ENCODE measurements around the gene TMPRSS4.

The TMPRSS4 gene

DNA sequence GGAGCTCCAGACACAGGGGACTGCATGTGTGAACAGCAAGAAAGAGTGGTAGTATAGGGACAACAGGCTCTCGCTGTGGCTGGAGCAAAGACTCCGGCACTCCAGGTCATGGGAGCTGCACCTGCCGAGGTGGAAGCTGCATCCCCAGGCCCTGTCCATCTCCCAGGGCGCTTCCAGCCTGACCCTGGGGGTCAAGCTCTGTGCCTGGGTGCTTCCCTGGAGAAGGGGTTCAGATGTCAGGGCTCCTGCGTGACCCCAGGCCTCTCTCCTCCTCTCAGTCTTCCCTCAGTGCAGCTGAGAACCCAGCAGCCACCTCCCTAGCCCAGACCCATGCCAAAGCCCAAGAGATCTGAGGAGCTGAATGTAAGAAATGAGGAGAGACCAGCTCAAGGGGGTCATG is 3.4 kb downstream of the TMPRSS4 start:
- DNase-seq = no peak

DNA sequence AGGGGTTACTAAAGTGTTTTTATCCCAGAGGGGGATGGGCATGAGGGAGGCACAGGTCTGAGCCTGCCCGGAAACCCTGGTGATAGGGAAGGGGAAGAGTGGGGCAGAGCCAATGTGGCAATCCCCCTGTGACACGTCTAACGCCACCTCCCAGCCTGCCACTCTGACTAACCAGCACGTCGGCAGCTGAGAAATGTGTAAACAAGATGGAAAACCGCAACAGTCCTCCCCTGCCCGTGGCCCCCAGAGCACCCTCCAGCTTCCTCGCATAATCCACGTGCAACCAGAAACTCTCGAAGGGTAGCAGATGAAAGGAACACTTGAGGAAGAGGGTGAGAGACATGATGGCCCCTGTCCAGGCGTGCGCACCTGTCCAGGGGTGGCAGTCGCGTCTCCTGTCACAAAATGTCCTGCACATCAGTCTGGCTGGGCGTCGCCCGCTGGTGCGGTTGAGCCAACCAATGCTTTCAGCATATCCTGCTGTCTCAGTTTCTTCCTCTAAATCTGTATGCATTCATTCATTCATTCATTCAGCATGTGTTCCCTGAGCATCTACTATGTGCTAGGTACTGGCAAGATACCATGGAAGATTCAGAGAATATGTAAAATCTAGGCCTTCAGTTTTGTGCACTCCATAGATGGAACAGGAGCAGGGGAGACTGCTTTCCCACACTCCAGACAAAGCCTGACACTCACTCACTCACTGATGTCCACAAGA is 4.5 kb downstream of the TMPRSS4 start:
- no peak for DNase-seq

DNA sequence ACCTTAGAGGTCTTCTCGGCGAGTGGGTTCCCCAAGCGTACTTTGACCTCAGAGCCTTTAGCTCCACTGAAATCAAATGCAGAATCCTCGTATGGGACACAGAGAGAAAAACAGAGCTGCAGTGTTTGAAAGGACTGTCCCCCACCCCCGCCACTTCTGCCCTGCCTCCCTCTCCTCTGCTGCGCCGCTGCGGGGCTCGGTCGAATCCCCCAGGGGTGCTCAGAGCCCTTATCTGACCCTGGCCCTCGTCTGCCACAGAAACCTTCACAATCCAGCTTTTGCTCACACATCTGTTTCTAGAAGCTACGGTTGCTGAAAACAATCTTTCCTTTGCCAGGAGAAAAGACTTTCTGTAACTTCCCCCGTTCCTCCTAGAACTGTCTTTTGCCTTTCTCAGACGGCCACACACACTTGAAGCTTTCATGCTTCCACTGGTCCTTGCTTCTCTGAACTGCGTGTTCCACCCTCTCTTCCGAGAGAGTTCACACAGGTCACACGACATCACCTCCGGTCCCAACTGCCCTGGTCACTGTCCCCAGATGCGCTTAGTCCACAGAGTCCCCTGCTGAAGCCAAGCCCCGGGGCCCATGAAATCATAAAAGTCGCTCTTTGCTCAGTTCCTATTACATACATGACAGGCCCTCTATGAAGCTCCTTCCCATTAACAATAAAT is 6.1 kb downstream of the TMPRSS4 start:
- DNase-seq = no peak

DNA sequence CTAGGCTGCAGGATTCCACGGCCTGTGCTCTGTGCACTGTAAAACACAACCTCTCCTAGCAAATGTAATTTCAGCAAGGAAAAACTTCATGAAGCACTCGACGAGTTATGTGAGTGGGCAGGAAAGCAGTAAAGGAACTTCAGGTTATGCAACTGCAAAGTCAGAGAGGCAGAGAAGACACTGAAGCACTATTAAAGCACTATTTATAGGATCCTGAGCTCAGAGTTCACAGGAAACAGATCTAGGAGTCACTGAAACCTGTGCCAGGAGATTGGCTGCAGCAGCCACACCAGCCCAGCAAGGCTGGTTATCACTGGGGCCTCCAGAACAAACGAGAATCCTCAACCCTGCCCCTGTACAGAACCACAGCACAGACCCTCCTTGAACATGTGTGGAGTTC is 7.4 kb downstream of the TMPRSS4 start:
- no peak for DNase-seq

DNA sequence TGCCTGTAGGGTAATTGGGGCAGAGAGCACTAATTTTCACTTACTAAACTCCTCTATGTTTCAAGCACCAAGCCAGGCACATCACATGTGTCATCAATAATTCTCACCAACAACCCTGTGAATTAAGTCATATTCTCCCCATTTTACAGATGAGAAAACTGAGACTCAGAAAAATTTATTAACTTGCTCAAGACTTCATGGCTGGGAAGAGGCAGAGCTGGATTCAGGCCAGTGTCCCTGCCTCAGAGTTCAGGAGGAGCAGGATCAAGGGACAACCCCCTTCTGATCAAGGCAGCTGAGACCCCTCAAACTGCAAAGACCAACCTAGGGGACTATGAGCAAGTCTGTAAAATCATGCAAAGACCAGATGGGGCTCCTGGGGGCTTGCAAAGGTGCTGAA is 7.8 kb downstream of the TMPRSS4 start:
- no peak for DNase-seq

DNA sequence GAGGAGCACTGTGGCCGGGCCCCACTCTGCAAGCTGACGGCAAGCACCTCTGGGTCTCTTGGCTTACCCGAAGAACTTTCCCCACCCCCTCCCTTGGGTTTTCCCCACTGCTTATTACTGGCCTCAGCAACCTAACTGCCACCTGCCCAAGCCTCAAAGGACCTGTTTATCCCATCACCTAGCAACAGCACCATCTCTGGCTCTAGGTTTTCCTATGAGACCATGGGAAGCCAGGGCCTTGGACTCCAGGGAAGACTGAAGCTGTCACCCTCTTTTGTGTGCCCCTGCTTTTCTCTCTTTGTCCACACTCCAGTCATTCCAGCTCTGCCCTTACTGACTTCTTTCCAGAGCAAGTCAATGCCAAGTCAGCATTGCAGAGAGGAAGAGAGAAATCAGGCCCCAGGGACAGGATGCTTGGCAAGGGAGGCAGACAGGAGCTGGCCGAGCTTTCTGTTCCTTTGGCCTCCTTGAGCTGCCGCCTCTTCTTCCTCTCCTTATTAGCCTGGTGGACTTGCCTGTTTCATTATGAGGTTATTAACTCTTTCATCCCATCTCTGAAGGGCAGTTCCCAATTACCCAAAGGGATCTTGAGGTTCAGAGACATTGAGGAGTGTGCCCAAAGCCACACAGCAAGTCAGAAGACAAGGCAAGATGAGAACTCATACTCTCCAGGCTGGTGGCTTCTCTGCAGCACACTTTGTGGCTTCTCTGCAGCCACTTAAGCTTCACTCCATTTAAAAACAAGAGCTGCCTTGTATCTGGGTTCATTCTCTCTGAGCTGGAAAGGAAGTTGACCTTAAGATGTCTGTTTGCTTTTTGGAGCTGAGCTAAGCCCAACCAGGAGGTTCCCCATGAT is 10.3 kb downstream of the TMPRSS4 start, which contains the start of gene SMIM35:
TSS of gene SMIM35 (minus strand) at position 51 of the 856 bp plus-strand sequence. CDS start 206 bp downstream, outside the sequence.
- no peak for DNase-seq

DNA sequence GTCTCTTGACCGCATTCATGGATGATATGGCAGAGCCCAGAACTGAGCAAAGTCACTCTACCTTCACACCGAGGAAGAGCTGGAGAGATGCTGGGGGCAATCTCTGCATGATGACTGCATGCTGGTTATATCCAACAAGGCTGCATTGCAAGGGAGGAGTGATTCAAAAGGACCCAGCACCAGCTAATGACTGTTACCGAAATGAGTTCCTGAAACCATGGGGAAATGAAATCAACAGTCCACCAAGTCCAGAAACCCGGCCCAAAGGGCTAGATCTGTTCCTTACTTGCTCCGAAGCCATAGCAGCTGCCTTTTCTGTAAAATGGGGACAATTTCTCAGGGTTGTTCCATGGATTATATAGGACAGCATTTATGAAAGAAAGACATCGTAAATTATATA is 11.1 kb downstream of the TMPRSS4 start:
- no peak for DNase-seq

DNA sequence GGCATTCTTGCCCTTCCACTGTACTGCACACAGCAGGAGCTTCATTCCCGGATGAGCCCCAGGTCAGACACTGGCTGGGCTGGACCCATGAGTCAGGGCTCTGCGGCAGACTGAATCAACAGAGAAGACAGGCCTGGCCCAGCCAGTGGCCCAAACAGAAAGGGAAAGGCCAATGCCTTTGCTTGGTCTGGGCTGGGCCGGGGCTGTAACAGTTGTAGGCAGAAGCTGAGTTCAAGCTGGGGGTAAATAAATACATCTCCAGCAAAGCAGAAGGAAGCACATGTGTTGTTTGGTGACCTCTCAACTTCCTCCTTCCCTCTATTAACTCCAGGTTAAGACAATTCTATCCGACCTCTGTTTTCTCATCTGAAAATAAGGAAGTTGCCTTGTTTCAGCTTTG is 11.7 kb downstream of the TMPRSS4 start:
- DNase-seq = no peak

DNA sequence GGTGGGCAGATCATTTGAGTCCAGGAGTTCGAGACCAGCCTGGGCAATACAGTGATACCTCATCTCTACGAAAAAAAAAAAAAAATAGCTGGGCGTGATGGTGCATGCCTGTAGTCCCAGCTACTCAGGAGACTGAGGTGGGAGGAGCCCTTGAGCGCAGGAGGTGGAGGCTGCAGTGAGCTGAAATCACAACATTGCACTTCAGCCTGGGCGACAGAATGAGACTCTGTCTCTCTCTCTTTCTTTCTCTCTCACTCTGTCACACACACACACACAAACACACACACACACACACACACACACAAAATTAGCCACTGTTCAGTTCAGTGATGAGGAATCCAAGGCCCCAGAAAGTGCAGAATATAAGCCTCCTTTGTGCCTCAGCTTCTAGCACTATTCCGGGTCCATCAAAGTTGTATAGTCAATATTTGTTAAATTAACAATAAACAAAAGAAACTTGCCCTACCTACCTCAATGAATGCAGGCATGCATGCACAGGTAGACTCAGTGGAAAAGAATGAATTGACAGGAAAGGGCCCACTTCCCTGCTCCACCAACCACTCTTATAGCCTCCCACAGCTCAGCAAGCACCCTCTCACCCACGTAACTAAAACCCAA is 13.8 kb downstream of the TMPRSS4 start:
- no peak for DNase-seq

DNA sequence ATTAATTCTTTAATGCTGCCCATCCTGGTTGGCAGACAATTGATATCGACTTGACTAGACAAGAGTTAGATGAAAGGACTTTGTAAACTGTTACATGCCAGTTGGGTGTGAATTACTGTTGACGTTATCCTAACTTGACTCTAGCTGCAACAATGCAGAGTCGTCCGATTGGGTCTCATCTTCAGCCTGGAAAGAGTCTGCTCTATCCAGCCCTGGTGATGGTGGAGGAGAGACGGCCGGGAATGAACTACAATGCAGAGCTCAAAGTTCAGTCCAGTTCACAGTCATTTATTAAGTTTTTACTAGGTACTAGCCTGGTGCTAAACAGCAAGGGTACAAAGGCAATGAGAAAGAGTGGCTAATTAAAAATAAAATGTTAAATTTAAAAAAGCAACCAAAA is 14.8 kb downstream of the TMPRSS4 start:
- DNase-seq = no peak

DNA sequence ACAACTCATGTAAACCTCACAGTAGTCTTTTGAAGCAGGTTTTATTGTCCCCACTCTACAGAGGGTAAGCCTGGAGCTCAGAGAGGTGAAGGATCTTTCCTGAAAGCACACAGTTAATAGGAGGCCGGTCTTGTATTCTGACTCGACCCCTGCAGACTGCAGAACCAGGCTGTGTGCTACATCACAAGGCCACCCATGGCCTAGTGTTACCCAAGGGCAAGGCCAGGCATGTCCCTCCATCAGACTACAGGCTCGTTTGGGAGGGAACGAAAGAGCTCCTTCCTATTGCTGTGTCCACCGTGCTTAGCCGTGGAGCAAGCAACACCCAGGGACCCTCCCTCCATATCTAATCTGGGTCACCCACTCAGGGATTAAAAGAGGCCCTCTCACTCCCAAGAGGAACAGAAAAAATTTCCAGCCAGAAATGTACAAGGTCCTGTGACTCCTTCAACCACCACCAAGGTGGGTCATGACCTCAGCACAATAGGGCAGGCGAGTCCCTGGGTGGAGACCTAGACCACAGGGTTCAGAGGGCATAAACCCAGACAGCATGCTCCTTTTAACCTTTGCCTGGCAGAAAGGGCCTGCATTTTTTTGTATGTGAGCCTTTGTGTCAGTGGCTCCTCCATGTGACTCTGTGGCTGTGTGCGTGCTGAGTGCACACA is 16.2 kb downstream of the TMPRSS4 start:
- DNase-seq = no peak

DNA sequence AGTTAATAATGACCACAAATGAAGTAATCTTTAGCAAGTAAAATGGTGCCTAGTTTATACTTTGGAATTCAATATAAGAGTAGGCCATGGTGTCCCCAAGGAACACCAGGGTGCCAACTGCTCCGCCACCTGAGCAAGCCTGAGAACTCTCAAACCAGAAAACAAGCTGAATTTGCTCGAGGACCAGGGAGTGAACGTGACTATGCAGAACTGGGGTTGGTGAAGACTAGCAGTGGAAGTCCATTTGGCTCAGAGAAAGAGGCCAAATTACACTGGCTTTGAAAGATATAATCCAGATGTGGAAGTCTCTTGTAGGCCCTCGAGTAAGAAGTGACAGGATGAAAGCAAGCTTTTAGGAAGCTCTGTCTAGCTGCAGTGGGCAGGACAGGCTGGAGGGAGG is 18.6 kb downstream of the TMPRSS4 start:
- DNase-seq = no peak

DNA sequence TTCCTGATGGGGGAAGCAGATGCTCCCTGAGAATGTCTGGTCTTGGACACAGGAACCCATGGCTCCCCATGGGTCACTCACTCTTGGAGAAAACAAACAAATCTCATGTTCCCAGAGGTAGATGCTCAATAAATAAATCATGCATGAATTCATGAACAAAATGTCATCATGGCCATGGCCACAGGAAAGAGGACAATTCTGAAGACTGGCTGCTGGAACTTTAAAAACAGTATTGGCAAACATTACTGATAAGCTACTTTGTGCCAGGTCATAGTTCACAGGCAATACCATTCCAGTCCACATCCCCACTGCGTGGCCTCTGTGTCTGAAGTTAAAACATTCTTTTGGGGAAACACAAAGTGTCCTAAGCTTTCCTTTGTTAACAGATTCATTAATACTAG is 19.1 kb downstream of the TMPRSS4 start:
- DNase-seq = no peak

DNA sequence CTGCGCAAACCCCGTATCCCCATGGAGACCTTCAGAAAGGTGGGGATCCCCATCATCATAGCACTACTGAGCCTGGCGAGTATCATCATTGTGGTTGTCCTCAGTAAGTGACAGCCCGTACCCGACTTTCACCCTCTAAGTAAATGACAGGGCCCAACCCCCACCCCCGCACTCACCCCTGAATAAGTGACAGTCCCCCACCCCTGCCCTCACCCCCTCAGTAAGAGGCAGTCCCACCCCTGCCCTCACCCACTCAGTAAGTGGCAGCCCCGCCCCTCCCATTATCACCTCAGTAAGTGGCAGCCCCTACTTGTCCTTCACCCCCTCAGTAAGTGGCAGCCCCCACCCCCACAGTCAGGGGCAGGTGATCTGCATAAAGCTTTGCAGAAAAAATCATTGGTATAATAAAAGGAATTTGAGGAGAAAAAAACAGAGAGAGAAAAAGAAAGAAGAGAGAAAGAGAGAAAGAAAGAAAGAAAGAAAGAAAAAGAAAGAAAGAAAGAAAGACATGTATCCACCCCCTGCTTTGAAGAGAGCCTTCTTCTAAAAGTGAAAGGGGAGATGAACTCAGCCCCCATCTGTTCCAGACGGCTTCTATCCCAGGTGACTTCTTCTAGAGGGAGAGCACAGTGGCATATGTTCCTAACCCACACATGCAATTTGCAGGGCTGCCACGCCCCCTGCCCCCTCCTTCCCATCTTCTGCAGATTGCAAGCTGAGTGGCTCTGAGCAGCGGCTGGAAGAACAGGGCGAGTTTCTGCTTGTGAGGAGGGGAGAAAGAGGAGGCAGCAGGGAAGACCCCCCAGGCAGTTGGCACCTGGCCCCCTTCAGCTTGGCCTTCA is 22.3 kb downstream of the TMPRSS4 start:
- DNase-seq = no peak

DNA sequence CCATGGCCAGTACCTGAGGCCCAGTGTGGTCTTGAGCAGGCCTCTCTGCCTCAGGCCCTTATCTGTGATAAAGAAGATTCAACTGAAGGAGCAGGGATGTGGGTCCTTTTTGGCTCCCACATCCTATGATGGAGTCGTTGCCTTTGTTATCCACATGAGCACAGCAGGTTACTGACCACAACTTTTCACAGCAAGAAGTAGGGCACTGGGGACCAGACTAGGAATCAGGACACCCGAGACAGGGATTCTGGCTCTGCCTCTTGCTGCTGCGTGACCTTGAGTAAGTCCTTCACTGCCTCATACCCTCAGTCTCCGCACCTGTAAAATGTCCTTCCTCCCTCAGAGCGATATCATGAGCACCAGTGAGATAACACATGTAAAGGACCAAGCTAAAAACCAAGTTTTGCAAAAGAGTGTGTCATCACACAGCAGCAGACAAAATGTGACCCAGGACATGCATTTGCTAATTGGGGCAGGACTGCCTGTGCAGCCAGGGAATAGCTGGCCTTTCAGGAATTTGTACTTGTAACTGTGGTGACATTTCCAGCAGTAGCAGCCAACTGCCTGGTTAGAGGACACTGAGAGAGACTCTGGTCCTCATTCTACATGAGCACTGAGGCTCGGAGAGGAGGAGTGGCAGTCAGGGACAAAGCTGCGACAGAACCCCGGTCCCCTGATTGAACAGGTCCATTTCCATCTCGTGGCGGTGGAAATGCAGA is 23.1 kb downstream of the TMPRSS4 start:
- no peak for DNase-seq

DNA sequence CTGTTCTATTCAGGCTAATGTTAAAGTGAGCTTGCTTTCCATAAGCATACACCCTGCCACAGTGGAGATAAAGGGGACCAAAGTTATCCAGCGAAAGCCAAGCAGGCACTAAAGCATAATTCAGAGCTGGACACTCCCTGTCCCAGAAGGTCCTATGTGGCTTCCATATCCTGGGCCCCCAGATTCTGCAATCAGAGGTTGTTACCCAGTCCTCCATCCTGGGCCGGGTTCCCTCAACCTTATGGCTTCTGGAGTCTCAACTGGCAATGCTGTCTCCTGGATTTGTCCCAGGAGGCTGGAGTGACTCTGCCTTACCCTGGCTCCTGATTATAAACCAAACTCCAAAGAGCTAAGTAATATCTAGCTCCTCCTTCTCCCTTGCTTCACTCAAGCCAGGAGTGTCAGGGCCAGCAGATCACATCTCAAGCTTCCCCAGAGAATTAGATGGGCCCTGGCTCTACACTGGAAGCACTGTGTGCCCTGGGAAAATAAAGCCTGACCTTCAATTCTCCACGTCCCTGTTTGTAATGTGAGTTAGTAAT is 23.9 kb downstream of the TMPRSS4 start:
- DNase-seq = no peak

DNA sequence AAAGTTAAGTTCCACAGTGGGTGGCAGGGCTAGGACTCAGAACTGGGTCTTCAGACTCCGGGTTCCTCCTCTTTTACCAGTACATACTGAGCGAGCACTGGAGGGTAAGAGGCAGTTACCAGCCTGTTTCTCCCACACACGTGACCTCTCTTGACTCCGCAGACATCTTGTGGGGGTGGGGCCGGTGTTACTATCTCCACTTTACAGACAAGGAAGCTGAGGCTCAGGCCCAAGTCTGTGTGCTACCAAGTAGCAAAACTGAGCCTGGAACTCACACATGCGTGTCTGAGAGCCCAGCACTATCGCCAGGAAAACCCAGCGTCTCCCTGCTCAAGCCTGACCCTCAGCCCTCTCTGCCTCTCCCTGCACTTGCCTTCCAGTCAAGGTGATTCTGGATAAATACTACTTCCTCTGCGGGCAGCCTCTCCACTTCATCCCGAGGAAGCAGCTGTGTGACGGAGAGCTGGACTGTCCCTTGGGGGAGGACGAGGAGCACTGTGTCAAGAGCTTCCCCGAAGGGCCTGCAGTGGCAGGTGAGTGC is 25.9 kb downstream of the TMPRSS4 start:
- no peak for DNase-seq

DNA sequence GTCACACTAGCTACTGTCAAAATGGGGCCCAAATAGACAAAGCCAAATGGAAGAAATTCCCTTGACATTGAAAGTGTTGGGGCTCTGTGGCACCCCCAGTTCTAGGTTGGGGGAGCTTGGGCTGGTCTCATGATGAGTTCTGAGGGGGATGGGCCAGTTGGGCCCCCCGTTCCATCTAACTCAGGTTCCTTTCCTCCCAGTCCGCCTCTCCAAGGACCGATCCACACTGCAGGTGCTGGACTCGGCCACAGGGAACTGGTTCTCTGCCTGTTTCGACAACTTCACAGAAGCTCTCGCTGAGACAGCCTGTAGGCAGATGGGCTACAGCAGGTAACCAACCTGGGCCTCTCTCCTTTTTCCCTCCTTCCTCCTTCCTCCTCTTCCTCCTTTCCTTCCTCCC is 27.6 kb downstream of the TMPRSS4 start:
- DNase-seq = no peak

DNA sequence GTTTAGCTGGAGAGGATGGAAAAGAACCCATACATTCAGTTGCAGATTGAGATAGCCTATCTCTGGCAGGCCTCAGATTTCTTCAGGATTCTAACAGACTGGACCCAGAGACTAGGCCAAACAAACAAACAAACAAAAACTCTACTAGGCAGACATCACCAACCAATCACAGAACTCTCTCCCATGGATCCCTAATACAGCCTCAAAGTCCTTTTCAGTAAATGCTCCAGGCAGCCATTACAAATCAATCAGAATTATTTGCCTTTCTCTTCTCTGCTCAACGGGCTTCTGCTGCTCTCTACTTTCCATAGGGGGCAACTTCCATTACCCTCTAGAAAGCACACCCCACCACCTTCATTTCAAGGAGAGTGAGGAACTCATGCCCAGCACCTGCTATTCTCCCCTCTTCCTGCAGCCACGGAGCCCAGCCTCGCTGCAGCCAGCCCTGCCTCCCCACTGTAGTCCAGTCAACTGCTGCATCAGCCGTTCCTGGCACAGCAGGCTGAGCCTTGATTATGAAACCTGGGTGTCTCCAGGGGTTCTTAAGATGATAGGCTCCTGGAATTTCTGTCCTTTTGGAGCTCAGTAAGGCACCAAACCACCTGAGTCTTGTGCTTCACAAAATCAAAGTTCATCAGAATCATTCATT is 28.9 kb downstream of the TMPRSS4 start:
- no peak for DNase-seq

DNA sequence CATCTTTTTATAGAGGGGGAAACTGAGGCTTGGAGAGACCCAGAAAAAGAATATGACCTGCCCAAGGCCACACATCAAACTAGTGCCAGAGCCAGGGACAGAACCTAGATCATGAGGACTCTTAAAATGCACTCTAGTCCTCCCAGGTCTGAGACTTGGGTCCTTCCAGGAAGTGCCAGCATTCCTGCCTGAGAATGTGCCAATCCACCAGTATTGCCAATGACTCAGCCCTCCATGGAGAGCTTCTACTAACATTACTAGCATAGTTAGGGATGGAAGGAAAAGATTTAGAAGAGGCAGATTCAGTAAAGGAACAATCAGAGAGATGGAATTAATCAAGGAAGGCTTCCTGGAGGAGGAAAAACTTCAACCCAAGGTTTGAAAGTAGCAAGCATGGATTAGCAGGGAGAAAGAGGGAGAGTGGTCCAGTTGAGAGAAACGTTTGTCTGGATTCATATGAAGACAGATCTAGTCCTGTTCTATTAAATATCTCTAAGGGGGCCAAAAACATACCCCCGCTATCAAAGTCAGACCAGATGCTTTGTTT is 30.0 kb downstream of the TMPRSS4 start:
- no peak for DNase-seq

All from stimulated activated naive CD4-positive, alpha-beta T cell (primary cell).